SKM-1 (cell line): ENCODE measurements around the gene ZNF232.
"Not testable (repeated sequence)": the region's sequence is repeated elsewhere in the genome, so short reads cannot be mapped to it uniquely, and the experiment has no call there.

Source experiments
- DNase-seq: peaks from one replicate; lab custom pipeline; 2025; ENCODE audit not compliant: unreplicated experiment; lab: John Stamatoyannopoulos, UW

Gene ZNF232

DNA sequence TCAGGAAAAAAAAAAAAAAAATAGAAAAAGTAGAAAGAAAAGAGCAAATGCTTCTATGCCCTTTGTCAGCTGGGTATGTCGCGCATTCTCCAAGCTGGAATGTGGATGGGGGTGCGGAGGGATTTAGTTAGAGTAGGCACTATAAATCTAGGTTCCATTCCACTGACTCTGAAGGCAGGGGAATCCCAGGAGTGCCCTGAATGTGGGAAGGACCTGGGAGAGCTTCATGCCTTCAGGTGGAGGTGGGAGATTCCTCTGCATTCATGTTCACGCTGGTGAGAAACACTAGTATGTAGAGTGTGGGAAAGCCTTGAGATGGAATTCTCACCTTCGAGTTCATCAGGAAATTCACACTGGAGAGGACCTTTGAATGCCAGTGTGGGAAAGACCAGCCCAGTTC is 12.4 kb downstream of the ZNF232 start:
- no peak for DNase-seq

DNA sequence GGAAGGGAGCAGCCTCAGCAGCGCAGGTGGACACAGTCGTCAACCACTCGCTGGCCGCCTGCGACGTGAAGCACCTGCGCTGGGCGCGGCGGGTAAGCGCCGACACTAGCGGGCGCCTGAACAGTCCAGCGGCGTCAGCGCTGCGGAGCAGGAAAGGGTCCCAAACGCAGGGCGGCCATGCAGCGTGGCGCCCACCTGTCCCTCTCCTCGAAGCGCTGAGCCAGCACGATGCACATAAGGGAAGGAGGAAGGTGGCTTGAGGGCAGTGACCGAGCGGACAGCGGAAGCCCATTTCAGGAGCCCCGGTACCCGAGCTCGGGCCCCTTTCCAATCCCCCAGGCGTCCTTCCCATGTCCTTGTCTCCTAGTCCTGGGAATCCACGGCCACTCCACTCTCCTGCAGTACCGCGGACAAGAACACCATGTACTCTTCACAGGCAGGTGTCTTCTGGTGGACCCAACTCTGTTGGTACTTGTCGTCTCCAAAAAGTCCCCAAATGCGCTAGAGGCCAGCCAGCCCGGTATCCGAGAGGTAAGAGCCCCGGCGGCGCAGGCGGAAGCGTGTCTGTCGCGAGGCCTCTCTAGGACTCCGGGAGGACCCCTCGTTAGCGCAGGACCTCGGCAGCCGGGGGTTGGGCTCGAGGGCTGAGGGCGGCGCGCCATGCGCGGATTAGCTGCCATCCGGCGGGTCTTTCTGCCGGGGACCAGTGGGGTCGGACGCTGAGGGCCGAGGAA is 14.4 kb downstream of the ZNF232 start:
- DNase-seq = no peak

DNA sequence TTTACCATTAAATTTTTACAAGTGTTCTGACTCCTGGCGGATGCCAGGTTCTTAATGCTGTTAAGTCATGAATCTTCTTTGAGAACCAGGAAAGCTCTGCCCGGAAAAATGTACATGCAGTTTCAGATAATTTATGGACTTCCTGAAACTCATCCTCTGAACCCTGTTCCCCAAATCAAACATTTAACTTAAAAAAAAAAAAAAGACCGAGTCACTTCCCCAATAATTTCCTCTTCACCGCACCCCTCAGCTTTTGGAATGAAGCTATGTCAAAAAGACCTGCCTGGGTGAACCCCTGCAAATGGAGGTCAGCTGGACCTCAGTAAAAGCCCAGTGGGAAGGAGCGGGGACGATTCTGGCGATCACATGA is 15.0 kb downstream of the ZNF232 start:
- no peak for DNase-seq

DNA sequence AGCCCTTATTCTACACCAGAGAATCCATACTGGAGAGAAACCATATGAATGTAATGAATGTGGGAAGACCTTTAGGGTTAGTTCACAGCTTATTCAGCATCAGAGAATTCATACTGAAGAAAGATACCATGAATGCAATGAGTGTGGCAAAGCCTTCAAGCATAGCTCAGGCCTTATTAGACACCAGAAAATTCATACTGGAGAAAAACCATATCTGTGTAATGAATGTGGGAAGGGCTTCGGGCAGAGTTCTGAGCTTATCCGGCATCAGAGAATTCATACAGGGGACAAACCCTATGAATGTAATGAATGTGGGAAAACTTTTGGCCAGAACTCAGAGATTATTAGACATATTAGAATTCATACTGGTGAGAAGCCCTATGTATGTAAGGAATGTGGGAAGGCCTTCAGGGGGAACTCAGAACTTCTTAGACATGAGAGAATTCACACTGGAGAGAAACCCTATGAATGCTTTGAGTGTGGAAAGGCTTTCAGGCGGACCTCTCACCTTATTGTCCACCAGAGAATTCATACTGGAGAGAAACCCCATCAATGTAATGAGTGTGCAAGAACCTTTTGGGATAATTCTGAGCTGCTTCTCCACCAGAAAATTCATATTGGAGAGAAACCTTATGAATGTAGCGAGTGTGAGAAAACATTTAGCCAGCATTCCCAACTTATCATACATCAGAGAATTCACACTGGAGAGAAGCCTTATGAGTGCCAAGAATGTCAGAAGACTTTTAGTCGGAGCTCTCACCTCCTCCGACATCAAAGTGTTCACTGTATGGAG is 19.3 kb downstream of the ZNF232 start:
- no peak for DNase-seq

DNA sequence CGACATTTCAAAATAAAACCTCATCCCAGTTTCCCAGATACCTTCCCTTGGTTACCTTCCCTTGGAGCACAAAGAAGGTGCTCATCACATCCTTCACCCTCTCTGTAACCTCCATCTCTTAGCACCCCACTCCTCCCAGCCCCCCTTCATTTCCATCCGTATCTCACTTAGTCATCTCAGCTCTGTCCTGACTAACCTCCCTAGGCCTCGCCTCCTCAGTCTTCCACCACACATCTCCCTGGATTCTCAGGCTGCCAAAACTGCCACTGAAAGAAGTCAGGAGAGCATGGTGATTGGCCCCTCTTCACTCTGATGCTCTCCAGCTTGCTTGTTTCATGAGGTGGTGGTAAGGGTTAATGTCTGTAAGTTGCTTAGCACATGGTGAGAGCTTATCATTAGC is 31.1 kb downstream of the ZNF232 start:
- DNase-seq = no peak

DNA sequence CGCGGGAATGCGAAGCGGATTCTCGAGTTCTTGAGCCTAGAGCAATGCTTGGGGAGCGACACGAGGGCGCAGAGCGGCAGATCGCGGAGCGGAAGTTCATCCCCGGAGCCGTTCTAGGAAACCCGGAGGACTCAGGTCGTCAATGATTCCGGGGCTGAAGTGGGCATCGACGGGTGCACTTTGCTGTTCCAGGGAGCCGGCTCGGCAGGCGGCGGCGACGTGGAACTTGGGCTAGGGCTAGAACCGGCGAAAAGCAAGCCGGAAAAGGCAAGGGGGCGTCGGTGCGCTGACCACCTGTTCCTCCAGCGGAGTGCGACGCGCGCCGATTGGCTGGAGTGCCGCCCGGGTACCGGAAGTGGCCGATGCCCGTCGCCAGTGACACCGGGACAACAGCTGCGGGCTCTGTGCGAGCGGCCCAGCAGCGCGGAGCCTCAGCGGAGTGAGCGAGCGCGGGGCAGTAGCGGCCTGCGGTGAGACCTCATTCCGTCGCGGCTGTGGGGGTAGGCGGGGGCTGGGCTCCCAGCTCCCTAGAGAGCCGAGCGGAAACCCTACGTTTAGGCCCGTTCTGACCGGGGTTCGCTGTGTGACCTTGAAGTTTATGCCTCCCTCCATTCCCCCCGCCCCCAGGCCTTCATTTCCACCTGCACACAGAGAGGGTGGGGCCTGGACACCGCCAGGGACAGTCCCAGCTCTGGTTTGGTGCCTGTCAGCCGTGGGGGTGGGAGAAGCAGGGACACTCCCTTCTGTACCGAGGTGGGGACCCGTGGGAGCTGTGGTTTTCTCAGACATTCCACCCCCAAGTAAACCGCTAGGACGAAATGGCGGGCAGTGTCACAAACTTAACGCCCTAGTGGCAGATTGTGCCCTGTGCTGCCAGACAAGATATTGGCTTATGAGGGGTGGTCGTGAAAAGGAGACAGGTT is 33.3 kb downstream of the ZNF232 start, which contains the start of gene ZFP3:
Gene ZFP3, plus strand, starts transcription at position 362 of the 923 bp plus-strand sequence. CDS start 13,038 bp downstream, outside the sequence.
- DNase-seq = peak; percentile 30

DNA sequence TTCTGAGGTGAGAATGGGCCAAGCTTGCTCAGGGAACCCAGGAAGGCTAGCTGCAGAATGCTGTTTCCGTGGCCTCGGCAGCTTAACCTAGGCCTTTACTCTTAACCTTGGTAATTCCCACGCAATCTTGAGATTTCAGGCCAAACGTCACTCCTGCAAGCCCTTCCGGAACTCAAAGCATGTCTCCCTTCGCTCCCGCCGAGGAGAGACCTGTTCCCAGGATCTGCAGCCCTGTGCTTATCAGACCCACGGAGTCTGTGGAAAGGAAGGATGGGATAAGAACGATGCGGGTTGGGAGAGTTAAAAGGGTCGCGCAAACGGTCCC is 33.9 kb downstream of the ZNF232 start:
- DNase-seq = no peak

DNA sequence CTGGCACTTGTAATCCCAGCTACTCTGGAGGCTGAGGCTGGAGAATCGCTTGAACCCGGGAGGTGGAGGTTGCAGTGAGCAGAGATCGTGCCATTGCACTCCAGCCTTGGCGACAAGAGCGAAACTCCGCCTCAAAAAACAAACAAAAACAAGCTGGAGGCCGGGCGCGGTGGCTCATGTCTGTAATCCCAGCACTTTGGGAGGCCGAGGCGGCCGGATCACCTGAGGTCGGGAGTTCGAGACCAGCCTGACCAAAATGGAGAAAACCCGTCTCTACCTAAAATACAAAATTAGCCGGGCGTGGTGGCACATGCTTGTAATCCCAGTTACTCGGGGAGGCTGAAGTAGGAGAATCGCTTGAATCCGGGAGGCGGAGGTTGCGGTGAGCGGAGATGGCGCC is 34.4 kb downstream of the ZNF232 start:
- DNase-seq = not testable (repeated sequence)

DNA sequence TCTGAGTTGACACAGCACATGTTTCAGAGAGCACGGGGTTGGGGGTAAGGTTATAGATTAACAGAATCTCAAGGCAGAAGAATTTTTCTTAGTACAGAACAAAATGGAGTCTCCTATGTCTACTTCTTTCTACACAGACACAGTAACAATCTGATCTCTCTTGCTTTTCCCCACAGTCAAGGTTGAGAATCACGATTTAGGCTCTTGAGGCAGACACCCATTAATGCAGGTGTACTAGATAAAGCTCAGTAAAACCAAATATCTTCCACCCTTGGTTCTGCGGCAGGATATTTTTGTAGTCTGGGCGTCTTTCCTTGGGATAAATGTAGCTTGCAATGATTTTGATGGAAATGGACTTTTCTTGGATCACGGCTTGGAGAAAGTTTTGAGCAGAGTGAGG is 36.2 kb downstream of the ZNF232 start:
- not testable (repeated sequence) for DNase-seq

DNA sequence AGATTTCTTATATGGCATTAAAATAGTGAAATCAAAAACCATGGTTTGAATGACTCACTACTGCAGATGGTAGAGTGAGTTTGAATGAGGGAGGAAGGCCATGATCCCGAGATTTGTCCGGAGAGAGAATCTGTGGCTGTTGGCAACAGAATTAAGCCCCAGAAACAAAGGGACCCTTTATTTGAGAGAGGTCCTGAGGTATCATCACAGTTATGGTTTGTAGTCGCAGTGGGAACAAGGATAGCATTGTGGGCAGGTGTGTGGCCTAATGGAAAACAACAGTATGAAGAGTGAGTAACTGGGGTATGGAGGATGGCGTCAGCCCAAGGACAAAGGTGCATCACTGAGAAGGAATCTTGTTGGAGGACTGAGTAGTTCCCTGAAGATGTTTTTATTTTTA is 42.0 kb downstream of the ZNF232 start:
- no peak for DNase-seq

DNA sequence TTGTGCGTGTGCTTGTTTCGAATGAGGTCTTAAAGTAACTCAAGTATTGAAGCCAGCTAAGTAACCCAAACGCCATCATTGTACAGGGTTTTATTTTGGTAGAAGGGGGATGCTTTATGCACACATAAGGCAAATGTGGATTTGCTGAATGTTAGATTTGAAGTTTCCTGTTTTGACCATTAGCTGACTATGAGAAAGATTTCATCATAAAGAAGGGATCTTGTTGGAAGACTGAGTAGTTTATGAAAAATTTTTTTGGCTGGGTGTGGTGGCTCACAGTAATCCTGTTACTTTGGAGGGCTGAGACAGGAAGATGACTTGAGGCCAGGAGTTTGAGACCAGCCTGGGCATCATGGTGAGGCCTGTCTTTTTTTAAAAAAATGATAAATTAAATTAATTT is 43.4 kb downstream of the ZNF232 start:
- DNase-seq = no peak

DNA sequence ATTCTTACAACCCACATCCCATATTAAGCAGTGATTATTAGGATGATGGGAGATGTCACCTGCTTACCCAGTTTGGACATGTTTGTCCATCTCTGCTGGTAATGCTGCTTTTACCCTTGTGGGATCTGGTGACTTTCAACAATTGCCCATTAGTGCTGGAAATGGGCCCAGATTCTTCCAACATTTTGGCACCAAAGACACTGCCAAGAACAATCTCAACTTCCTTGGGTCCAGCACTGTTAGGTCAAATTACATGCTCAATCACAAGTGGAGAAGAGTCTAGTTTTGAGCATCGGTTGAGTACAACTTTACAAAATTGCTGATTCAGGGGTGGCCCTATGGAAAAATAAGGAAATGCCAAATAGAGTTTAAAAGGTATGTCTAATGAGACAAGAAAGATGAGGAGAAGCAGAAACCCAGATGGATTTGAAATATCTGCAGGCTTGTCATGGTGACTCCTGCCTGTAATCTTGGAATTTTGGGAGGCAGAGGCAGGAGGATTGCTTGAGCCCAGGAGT is 46.4 kb downstream of the ZNF232 start:
- DNase-seq = no peak
